IPS-18c (cell line): ENCODE data around the gene ROBO1.

Experiments used
- H3K4me3 ChIP-seq: 2 replicates; pipeline ENCODE4 v1.7.0; 2013; ENCODE audit warnings: low read depth, mild to moderate bottlenecking, low read length, moderate library complexity; ENCODE audit not compliant: insufficient read depth
- H3K9me3 ChIP-seq: one replicate; pipeline ENCODE4 v1.6.1; 2013; ENCODE audit warnings: mild to moderate bottlenecking, low read length, moderate library complexity; ENCODE audit not compliant: control insufficient read depth, insufficient read depth

ROBO1 gene

GRCh38 chr3:79724206-79724605 lies 43.6 kb downstream of the ROBO1 start:
- H3K4me3 ChIP-seq: no peak overlapping the region
- H3K9me3 ChIP-seq: no peaks in the 10 kb centered on the region

DNA sequence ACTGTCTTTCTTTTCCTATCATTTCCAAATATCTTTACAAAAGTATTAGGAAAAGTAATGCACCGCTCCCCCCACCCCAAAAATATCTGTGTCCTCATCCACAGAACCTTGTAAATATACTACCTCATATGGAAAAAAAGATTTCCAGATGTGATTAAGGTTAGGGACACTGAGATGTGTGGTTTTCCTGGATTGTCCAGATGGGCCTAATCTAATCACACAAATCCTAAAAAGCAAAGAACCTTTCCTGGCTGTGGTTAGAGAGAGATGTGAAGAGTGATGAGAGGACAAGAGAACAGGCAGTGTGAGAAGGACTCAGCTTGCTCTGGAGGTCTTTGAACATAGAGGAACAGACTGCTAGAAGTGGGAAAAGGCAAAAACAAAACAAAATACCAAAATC lies 77.7 kb downstream of the ROBO1 start:
- H3K9me3 ChIP-seq: no peaks in the 10 kb centered on the region
- no peak overlapping the region for H3K4me3 ChIP-seq

DNA sequence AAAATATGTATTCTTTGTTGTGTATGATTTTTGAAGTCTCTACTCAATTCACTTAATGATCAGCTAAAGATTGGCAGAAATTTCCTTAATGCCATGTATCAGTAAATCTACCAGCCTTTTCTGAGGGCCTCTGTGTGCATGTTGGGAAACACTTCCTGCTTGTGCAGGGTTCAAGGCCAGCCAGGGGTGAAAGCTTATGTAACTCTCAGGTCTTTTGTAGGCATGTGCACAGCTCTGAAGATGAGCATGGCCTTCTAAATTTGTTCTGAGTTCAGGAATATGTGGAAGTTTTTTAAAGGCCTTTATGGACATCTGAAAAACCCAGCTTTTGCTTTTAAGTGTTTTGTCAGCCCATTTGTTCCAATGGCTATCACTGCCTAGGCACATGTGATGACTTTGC lies 82.7 kb downstream of the ROBO1 start:
- H3K9me3 ChIP-seq: no peaks in the 10 kb centered on the region
- H3K4me3 ChIP-seq: no peak overlapping the region

DNA sequence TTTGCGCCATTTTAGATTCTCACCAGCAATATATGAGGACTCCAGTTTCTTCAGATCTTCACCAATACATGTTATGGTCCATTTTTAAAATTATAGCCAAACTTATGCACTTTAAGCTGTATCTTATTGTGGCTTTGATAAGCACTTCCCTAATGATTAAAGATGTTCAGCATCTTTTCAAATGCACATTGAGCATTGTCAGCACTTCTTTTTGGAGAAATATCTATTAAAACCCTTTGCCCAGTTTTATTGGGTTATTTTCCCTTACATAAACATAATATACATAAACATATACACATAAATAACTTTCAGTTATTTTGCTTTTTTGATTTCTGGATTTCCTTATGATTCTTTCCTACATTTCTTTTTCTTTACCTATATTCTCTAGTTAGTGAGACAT lies 83.8 kb downstream of the ROBO1 start:
- Histone ChIP-seq H3K4me3 (no peak overlapping the region), H3K9me3 (no peaks in the 10 kb centered on the region)

DNA sequence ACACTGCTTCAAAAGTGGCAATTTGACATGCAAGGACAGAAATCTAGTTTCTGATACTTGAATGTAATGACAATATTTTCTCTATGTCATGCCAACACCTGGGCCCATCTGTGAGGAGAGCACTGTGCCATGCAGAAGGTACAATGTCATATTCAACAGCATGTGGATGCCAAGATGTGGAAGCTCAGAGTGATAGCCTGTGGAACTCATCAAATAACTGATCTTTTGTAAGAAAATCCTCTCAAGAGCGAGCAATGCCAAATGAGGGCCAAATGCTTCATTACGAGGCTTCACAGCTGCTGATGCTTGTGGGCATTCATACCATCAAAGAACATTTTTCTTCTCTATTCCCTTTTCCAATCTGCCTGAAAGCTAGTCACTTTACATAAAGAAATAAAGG lies 95.1 kb downstream of the ROBO1 start:
- H3K4me3 ChIP-seq: no peak overlapping the region
- H3K9me3 ChIP-seq: no peaks in the 10 kb centered on the region

DNA sequence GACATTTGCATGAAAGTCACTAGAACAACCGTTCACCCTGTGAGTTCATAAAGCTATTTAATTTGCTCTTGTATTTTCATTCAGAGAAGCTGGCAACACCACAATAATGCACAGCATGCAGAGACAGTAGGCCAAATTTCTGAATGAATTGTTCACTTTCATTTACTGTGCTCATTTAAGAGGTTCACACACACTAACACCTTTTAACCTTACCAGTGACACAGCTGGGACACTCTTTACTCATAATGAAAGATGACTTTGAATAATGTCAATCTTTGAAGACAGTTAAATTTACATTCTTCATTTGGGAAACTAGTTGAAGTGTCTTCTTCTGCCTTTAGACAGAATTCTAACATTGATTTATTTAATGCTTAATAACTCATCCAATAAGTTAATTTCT lies 95.7 kb downstream of the ROBO1 start:
- Histone ChIP-seq H3K4me3 (no peak overlapping the region), H3K9me3 (no peaks in the 10 kb centered on the region)

GRCh38 chr3:79670178-79670577 lies 97.6 kb downstream of the ROBO1 start:
- Histone ChIP-seq H3K9me3 (no peaks in the 10 kb centered on the region), H3K4me3 (no peak overlapping the region)

- no peak overlapping the region for H3K4me3 ChIP-seq
Measured at GRCh38 chr3:79664455-79664854, 103.3 kb downstream of the ROBO1 start.

GRCh38 chr3:79661896-79662295 lies 105.9 kb downstream of the ROBO1 start:
- Histone ChIP-seq H3K9me3 (no peaks in the 10 kb centered on the region), H3K4me3 (no peak overlapping the region)

More at GRCh38 chr3:79664455-79664854, 103.3 kb downstream of the ROBO1 start:
- no peaks in the 10 kb centered on the region for H3K9me3 ChIP-seq

- Histone ChIP-seq H3K9me3 (no peaks in the 10 kb centered on the region), H3K4me3 (no peak overlapping the region)
Measured at GRCh38 chr3:79657076-79657475, 110.7 kb downstream of the ROBO1 start.

- H3K4me3 ChIP-seq: no peak overlapping the region
- H3K9me3 ChIP-seq: no peaks in the 10 kb centered on the region
Measured at GRCh38 chr3:79654019-79654418, 113.8 kb downstream of the ROBO1 start.

DNA sequence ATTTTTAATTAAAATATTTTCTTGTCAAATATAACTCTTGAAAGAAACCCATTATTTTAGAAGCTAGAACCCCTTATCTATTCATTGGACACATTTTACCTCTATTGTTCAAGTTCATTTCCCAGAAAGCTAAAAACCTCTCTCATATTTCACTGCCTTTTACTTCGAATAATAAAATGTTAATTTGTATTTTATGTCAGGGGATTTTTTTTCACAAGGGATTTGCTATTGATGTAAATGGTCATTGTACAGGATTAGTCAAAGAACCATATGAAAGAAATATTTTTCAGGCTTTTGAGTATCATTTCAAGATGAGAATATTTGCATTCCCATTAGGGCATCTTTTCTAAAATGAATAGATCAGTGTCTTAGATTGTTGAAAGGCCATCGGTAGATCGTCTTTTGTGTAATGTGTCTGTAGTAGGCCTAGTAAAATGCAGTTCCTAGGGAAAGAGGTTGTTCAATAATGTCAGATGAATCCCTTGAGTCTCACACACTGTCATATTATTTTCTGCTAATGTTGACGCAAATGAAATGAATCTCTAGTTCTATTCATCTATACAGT lies 114.5 kb downstream of the ROBO1 start:
- Histone ChIP-seq H3K9me3 (no peaks in the 10 kb centered on the region), H3K4me3 (no peak overlapping the region)

- no peaks in the 10 kb centered on the region for H3K9me3 ChIP-seq
- H3K4me3 ChIP-seq: no peak overlapping the region
Measured at GRCh38 chr3:79651536-79652065, 116.2 kb downstream of the ROBO1 start.

DNA sequence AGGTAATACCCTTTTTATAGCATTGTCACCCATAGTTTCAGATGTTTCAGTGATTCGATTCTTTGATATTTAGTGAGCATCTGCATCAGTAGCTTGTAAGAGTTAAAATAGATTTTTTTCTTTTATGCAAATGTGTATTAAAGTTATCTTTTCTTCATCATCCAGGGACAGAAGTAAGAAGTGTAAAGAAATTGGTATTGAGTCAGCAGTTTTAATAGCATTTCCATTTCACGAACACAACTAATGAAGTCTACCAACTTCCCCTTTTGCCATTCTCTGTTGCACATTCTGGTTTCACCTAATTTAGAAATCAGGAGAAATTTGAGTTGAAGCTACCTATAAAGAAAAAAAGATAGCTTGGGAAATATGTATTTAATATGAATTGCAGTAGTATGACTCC lies 127.9 kb downstream of the ROBO1 start:
- H3K9me3 ChIP-seq: no peaks in the 10 kb centered on the region

GRCh38 chr3:79636372-79636771 lies 131.4 kb downstream of the ROBO1 start:
- no peak overlapping the region for H3K4me3 ChIP-seq
- H3K9me3 ChIP-seq: no peaks in the 10 kb centered on the region

More for the DNA sequence above, 127.9 kb downstream of the ROBO1 start:
- no peak overlapping the region for H3K4me3 ChIP-seq

GRCh38 chr3:79632842-79633241 lies 135.0 kb downstream of the ROBO1 start:
- no peaks in the 10 kb centered on the region for H3K9me3 ChIP-seq
- H3K4me3 ChIP-seq: no peak overlapping the region

DNA sequence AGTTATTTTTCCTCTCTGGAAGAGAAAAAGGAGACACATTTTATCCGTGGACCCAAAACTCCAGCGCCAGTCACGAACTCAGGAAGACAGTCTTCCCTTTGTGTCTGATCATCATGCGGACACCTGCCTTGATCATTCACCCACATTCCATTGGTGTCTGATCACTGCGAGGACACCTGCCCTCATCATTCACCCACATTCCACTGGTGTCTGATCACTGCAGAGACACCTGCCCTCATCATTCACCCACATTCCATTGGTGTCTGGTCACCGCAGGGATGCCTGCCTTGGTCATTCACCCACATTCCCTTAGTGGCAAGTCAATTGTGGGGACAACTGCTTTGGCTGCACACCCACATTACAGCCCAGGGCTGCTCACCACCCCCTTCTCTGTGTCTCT lies 148.9 kb downstream of the ROBO1 start:
- Histone ChIP-seq H3K4me3 (no peak overlapping the region), H3K9me3 (peaks cover 2% of the 10 kb centered on the region)

- Histone ChIP-seq H3K9me3 (no peaks in the 10 kb centered on the region), H3K4me3 (no peak overlapping the region)
Measured at GRCh38 chr3:79606414-79606813, 161.4 kb downstream of the ROBO1 start.

DNA sequence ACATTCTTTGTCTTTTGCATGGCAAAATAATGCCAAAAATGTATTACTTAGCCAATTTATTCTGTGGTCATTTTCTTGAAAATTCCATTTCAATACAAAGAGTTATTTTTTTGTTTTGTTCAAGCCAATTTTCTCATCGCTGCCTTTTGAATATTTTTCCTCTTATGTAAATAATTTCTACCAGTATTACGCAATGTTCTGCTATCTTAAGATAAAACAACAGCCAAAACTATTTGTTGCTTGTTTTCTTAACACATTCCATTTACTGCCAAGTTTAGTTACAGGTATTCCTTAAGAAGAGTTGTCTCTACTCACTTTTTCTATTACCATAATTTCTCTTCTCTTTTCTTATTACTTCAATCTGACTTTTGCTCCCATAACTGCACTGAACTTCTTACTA lies 163.1 kb downstream of the ROBO1 start:
- Histone ChIP-seq H3K9me3 (no peaks in the 10 kb centered on the region), H3K4me3 (no peak overlapping the region)
